ENCODE results near the gene CORO7.
"Not testable (repeated sequence)": the region's sequence is repeated elsewhere in the genome, so short reads cannot be mapped to it uniquely, and the experiment has no call there.

The CORO7 gene

GRCh38 chr16:4354512-4355409 lies 61.6 kb downstream of the CORO7 start:
- DNase-seq (ENCODE audit: low read depth in 2 of 2) = no peak

GRCh38 chr16:4353675-4354074 lies 62.7 kb downstream of the CORO7 start:
- no peak for DNase-seq (ENCODE audit: low read depth in 2 of 2)

DNA sequence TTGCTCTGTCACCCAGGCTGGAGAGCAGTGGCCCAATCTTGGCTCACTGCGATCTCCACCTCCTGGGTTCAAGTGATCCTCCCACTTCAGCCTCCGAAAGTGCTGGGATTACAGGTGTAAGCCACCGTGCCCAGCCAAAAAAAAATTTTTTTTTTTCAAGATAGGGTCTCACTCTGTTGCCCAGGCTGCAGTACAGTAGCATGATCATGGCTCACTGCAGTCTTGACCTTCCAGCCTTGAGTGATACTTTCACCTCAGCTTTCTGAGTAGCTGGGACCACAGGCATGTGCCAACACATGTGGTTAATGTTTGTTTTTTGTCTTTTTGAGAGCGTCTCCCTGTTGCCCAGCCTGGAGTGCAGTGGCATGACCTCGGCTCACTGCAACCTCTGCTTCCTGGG lies 63.6 kb downstream of the CORO7 start:
- DNase-seq (ENCODE audit: low read depth in 2 of 2) = no peak

GRCh38 chr16:4351880-4352279 lies 64.5 kb downstream of the CORO7 start:
- DNase-seq (ENCODE audit: low read depth in 2 of 2) = no peak

- peak; percentile 98 to 99 for DNase-seq (ENCODE audit: low read depth in 2 of 2)
These were observed 65.4 kb downstream of the CORO7 start, which contains the start of gene PAM16 for GRCh38 chr16:4350787-4351659. Gene PAM16, minus strand, starts transcription at chr16:4351321. Its CDS starts 87 bp downstream, at chr16:4351234.

DNA sequence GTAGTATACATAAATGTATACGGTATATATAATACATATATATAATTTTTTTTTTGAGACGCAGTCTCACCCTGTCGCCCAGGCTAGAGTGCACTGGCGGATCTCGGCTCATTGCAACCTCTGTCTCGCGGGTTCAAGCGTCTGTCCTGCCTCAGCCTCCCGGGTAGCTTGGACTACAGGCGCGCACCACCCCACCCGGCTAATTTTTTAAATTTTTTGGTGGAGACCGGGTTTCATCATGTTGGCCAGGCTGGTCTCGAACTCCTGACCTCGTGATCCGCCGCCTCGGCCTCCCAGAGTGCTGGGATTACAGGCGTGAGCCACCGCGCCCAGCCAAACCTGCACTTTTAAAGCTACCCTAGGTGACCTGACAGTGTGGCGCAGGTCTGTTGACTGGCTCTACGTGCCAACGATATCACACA lies 66.0 kb downstream of the CORO7 start:
- no peak for DNase-seq (ENCODE audit: low read depth in 2 of 2)

DNA sequence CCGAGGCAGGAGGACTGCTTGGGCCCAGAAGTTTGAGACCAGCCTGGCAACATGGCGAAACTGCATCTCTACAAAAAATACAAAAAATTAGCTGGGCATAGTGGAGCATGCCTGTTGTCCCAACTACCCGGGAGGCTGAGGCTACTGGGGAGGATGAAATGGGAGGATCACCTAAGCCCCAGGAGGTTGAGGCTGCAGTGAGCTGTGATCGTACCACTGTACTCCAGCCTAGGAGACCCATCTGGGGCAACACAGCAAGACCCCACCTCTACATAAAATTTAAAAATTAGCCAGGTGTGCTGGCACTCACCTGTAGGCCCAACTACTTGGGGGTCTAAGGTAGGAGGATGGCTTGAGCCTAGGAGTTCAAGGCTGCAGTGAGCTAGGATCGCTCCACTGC lies 67.1 kb downstream of the CORO7 start:
- no peak for DNase-seq (ENCODE audit: low read depth in 2 of 2)

GRCh38 chr16:4347765-4348509 lies 68.5 kb downstream of the CORO7 start:
- DNase-seq (ENCODE audit: low read depth in 2 of 2) = no peak

DNA sequence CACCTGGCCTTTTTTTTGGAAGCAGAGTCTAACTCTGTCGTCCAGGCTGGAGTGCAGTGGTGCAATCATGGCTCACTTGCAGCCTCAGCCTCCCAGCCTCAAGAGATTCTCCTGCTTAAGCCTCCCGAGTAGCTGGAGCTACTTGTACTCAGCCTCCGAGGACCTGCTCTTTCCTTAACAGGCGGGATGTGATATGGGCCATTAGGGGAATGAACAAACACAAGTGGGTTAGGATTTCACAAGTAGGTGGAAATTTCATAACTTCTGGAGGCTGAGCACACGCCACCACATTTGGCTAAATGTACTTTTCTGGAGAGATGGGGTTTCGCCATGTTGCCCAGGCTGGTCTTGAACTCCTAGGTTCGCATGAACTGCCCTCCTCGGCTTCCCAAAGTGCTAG lies 69.4 kb downstream of the CORO7 start:
- DNase-seq (ENCODE audit: low read depth in 2 of 2) = no peak

GRCh38 chr16:4345836-4346781 lies 70.3 kb downstream of the CORO7 start:
- DNase-seq (ENCODE audit: low read depth in 2 of 2) = no peak

GRCh38 chr16:4344983-4345835 lies 71.2 kb downstream of the CORO7 start:
- DNase-seq (ENCODE audit: low read depth in 2 of 2) = no peak

GRCh38 chr16:4344300-4344982 lies 72.0 kb downstream of the CORO7 start:
- not testable (repeated sequence) for DNase-seq (ENCODE audit: low read depth in 2 of 2)

DNA sequence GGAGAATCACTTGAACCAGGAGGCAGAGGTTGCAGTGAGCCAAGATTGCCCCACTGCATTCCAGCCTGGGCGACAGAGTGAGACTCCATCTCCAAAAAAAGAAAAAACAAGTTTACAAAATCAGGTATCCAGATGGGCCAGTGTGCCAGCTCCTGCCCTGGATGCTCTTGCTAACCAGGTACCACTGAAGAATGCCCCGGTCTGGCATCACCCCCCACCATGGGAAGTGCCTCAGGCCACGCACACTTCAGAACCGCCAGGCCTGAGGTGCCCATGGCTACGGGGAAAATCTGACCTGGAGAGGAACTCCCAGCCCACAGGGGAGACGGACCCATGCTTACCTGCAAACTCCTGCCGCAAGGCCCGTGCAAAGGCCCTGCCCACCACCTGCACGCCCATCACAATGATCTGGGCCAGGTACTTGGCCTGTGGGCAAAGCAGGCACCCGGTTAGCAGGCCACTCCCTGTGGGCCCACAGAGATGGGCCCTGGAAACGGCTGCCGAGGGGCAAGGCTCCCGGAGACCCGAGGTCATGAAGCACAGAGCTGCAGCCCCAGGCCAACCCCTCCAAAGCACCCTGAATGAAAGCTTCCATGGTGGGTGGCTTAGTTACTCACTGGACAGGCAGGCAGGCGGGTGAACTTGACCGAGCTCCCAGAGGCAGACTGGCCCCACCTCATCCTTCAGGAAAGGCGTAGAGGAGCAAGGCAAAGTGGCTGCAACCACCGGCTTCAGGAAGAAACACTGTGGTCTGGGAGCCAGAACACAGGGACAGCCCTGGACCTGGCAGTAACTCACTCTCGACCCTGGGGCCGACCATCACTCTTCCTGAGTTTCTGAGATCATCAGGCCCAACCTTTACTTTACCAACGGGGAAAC lies 73.3 kb downstream of the CORO7 start:
- DNase-seq (ENCODE audit: low read depth in 2 of 2) = no peak

GRCh38 chr16:4341250-4341649 lies 75.1 kb downstream of the CORO7 start:
- no peak for DNase-seq (ENCODE audit: low read depth in 2 of 2)

DNA sequence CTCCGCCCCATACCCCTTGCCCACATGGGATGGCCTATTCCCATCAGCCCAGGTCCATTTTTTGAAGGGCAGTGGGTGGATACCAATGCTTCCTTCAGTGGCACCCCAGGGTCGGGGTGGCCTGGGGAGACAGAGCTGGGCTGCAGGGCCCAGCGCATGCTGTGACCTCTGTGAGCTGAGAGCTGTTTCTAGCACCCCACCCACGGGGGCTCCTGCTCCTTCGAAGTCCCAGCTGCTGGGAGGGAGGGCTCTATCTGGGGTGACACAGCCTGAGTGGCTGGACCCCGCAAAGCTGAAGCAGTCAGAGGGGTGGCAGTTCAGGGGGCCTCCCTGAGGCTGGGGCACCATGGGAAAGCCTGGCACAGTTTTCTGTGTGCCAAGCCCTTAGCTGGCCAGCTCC lies 76.0 kb downstream of the CORO7 start:
- no peak for DNase-seq (ENCODE audit: low read depth in 2 of 2)

GRCh38 chr16:4339909-4340308 lies 76.5 kb downstream of the CORO7 start:
- DNase-seq (ENCODE audit: low read depth in 2 of 2) = no peak

DNA sequence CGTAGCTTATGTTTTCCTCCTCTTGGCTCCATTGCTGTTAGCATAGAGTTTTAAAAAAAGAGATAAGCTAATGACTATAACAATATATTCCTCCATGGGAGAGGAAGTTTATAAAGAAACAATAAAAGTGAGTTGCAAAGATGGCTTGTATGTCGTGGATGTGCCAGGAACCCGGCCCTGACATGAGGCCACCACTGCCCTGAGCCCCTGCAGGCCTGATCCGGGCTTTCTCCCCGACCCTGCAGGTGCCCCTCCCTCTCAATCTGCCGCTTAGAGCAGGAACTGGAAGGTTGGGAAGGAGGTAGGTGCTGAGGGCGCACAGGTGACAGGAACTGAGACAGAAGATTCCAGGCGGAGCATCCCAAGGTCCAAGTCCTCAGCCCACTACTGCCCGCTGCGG lies 76.9 kb downstream of the CORO7 start:
- no peak for DNase-seq (ENCODE audit: low read depth in 2 of 2)

DNA sequence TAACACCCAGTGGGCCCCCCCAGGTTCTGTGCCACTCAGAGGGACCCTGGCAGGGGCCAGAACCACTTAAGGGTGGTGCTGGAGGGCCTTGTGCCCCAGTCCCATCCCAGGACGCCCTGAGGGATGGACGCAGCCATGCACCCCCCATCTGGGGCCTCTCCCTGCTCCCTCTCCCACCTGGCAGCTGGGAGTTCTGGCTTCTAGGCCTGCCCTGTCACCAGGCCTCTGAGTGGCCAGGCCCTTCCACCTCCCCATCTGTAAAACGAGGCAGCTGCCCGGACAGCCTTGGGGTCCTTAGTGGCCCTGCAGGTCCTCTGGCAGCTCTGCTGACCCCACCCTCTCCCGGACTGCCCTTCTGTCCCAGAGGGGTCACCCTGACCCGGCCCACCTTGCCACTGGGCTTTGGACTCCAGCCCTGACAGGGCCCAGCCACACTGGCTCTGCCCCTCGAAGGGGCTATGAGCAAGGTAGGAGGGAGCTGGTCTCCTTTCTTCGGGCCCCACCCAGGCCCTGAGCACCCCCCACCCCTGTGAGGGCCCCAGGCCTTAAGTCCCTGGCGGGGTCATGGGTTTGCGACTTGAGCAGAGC lies 77.6 kb downstream of the CORO7 start:
- no peak for DNase-seq (ENCODE audit: low read depth in 2 of 2)

All from activated CD4-positive, alpha-beta T cell treated with anti-CD3 and anti-CD28 coated beads for 24 hours (primary cell).